MCF 10A (cell line): Measurements from ENCODE around the gene SLC22A5. TPM values are rescaled to one million over a fixed set of nuclear protein-coding genes. Genes with fewer than 3 reads are reported as not detected.
A peak's percentile ranks its signal among the peaks of the same experiment; 100 is the strongest.

ENCODE experiments used
- BruUV-seq: library from RNA; stranded (reverse); fragments of 400-500 nt; replicated peaks from 2 replicates; lab custom pipeline; 2021; lab: Mats Ljungman, UMichigan
- CTCF ChIA-PET: fragments of 300-600 bp; sonication (Branson Sonifier 250); formaldehyde crosslinking; extraction: SDS; loops from one replicate; lab custom pipeline; 2021; ENCODE audit warnings: antibody characterized with exemption, inconsistent platforms; lab: Yijun Ruan, JAX
- POLR2A ChIA-PET: fragments of 300-600, 350-650 bp; sonication (Branson Sonifier 250); formaldehyde crosslinking; extraction: SDS; loops from one replicate; lab custom pipeline; 2020; ENCODE audit warnings: antibody characterized with exemption, inconsistent platforms; lab: Yijun Ruan, JAX
- DNase-seq: peaks from one replicate; pipeline ENCODE4 v3.0.0-alpha.2; 2018; ENCODE audit not compliant: unreplicated experiment
- H3K27ac Mint-ChIP-seq: one replicate; pipeline ENCODE4 v1.8.0; 2022; ENCODE audit warnings: mild to moderate bottlenecking, low read depth, mixed read lengths; ENCODE audit not compliant: unreplicated experiment
- H3K27me3 Mint-ChIP-seq: one replicate; pipeline ENCODE4 v1.8.0; 2022; ENCODE audit warnings: mixed read lengths; ENCODE audit not compliant: insufficient read depth, unreplicated experiment
- H3K36me3 Mint-ChIP-seq: one replicate; pipeline ENCODE4 v1.8.0; 2022; ENCODE audit warnings: mild to moderate bottlenecking, moderate library complexity, mixed read lengths; ENCODE audit not compliant: insufficient read depth, unreplicated experiment
- H3K4me1 Mint-ChIP-seq: one replicate; pipeline ENCODE4 v1.8.0; 2022; ENCODE audit warnings: mixed read lengths; ENCODE audit not compliant: insufficient read depth, unreplicated experiment
- H3K4me3 Mint-ChIP-seq: one replicate; pipeline ENCODE4 v1.8.0; 2022; ENCODE audit warnings: mild to moderate bottlenecking, moderate library complexity, mixed read lengths; ENCODE audit not compliant: unreplicated experiment
- H3K9me3 Mint-ChIP-seq: one replicate; pipeline ENCODE4 v1.8.0; 2022; ENCODE audit warnings: mixed read lengths; ENCODE audit not compliant: unreplicated experiment
- intact Hi-C: fragments of 100-400 bp; cut with micrococcal nuclease; formaldehyde crosslinking; loops from 2 replicates; pipeline ENCODE4 v1.14.1; 2022
- total RNA-seq: library from RNA; stranded (reverse); gene quantifications from 2 replicates; pipeline ENCODE4 v1.2.3, GENCODE V29; 2022
- TF ChIP-seq, protein P1 (sequence below): fragments of 200-600 bp; IDR thresholded peaks from one replicate; pipeline ENCODE4 v1.8.0; 2022; ENCODE audit warnings: antibody characterized with exemption, mild to moderate bottlenecking; ENCODE audit not compliant: unreplicated experiment

The SLC22A5 gene
- total RNA-seq, 1 experiment from 2014 or later = 167 TPM

GRCh38 chr5:132334812-132335211 is 34.7 kb upstream of the SLC22A5 start:
- DNase-seq = peak; percentile 45
- ChIA-PET POLR2A (interaction anchor here (0.7 to 3.1 kb wide), 9 partner anchors 10 to 41 kb away, joined by 3 to 16 read pairs (median 4); partner anchors contain the start of genes SLC22A4 and SLC22A5), CTCF (interaction anchor here (0.5 to 3.7 kb wide), 6 partner anchors 10 to 746 kb away, joined by 3 to 15 read pairs (median 4); no protein-coding TSS in a partner anchor)
- Mint-ChIP-seq H3K4me1 (peaks cover 8% of the 10 kb centered on the region), H3K27ac (peak overlapping the region; percentile 52), H3K27me3 (no peaks in the 10 kb centered on the region), H3K4me3 (no peak overlapping the region), H3K9me3 (no peaks in the 10 kb centered on the region), H3K36me3 (peaks cover 84% of the 10 kb centered on the region)
- intact Hi-C loops = no loop called here
- BruUV-seq = no TSS peak
- TF ChIP-seq, protein P1, sequence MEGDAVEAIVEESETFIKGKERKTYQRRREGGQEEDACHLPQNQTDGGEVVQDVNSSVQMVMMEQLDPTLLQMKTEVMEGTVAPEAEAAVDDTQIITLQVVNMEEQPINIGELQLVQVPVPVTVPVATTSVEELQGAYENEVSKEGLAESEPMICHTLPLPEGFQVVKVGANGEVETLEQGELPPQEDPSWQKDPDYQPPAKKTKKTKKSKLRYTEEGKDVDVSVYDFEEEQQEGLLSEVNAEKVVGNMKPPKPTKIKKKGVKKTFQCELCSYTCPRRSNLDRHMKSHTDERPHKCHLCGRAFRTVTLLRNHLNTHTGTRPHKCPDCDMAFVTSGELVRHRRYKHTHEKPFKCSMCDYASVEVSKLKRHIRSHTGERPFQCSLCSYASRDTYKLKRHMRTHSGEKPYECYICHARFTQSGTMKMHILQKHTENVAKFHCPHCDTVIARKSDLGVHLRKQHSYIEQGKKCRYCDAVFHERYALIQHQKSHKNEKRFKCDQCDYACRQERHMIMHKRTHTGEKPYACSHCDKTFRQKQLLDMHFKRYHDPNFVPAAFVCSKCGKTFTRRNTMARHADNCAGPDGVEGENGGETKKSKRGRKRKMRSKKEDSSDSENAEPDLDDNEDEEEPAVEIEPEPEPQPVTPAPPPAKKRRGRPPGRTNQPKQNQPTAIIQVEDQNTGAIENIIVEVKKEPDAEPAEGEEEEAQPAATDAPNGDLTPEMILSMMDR = no peak

DNA sequence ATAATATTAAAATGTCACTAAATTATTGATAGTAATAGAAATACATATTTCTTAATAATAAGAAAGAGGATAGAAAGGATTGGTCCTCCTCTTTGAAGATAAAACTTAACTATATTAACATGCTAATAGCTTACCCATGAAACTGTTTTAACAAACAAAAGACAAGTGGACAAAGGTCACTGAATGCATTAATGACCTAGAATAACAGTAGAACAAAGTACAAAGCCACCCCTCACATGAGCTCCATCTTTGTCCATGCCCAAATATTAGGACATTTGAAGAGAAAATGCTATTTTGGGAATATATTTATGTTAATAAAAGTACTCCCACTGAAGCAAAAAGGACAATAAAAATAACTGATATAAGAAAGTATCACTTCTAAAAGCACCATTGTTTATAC is 34.1 kb upstream of the SLC22A5 start:
- CTCF ChIA-PET = interaction anchor here (0.5 to 3.7 kb wide), 4 partner anchors 11 to 746 kb away, joined by 4 to 15 read pairs (median 8); no protein-coding TSS in a partner anchor
- no peak for DNase-seq
- Mint-ChIP-seq H3K36me3 (peaks cover 84% of the 10 kb centered on the region), H3K9me3 (no peaks in the 10 kb centered on the region), H3K27me3 (no peaks in the 10 kb centered on the region), H3K4me1 (peaks cover 8% of the 10 kb centered on the region), H3K4me3 (no peak overlapping the region), H3K27ac (peak overlapping the region; percentile 52)
- POLR2A ChIA-PET = interaction anchor here (0.7 to 3.0 kb wide), 6 partner anchors 9 to 41 kb away, joined by 3 to 11 read pairs (median 3); partner anchors contain the start of genes SLC22A4 and SLC22A5
- intact Hi-C loops = no loop called here
- BruUV-seq = no TSS peak
- TF ChIP-seq, protein P1 = no peak

DNA sequence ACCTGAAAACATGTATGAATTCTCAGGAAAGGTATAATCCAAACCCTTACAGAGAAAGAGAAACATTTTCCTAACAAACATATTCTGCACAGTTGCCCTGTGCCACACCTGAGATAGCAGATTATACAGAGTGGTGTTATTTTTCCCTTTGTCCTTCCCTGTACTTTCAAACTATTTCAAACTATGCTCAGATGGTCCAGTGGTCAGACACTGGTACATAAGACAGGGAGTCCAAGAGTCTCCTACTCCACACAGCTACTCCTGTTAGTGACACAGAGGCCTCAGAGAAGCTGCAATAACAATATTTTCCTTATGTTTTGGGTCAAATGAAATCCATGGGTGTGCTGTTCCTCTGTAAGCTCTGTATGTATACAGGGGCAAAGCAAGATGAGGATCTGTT is 30.0 kb upstream of the SLC22A5 start:
- POLR2A ChIA-PET = interaction anchor here (0.8 to 2.5 kb wide), 2 partner anchors 14 to 39 kb away, joined by 3 to 12 read pairs; no protein-coding TSS in a partner anchor
- no TSS peak for BruUV-seq

More for the DNA sequence above, 30.0 kb upstream of the SLC22A5 start:
- Mint-ChIP-seq H3K27ac (no peak overlapping the region), H3K36me3 (peaks cover 76% of the 10 kb centered on the region), H3K9me3 (no peaks in the 10 kb centered on the region), H3K4me1 (peaks cover 7% of the 10 kb centered on the region), H3K4me3 (no peak overlapping the region), H3K27me3 (no peaks in the 10 kb centered on the region)
- CTCF ChIA-PET = interaction anchor here (0.6 to 1.1 kb wide), 3 partner anchors 13 to 102 kb away, joined by 3 to 6 read pairs (median 4); no protein-coding TSS in a partner anchor
- intact Hi-C loops = no loop called here
- no peak for DNase-seq
- TF ChIP-seq, protein P1 = no peak
